Ectodermal cell (in vitro differentiated cells): ENCODE data around the gene DPY30.
A peak's percentile ranks its signal among the peaks of the same experiment; 100 is the strongest.

ENCODE experiments used
- H3K27ac ChIP-seq: 2 replicates; pipeline ENCODE4 v1.7.0; 2013; ENCODE audit warnings: mild to moderate bottlenecking, low read depth, low read length; ENCODE audit not compliant: insufficient read depth, poor library complexity, severe bottlenecking
- H3K27me3 ChIP-seq: 2 replicates; pipeline ENCODE4 v1.7.0; 2013; ENCODE audit warnings: mild to moderate bottlenecking, low read length; ENCODE audit not compliant: insufficient read depth, control insufficient read depth, poor library complexity, severe bottlenecking
- H3K36me3 ChIP-seq: one replicate; pipeline ENCODE4 v1.7.0; 2013; ENCODE audit warnings: low read length; ENCODE audit not compliant: control insufficient read depth, insufficient read depth
- H3K4me1 ChIP-seq: one replicate; pipeline ENCODE4 v1.7.0; 2013; ENCODE audit warnings: low read length; ENCODE audit not compliant: control insufficient read depth, insufficient read depth
- H3K4me3 ChIP-seq: 2 replicates; pipeline ENCODE4 v1.7.0; 2013; ENCODE audit warnings: low read depth, low read length, control low read depth; ENCODE audit not compliant: insufficient read depth
- H3K9me3 ChIP-seq: 2 replicates; pipeline ENCODE4 v1.7.0; 2013; ENCODE audit warnings: mild to moderate bottlenecking, low read length, moderate library complexity; ENCODE audit not compliant: control insufficient read depth
- WGBS, 2 experiments: methylation state at CpG; one replicate each; pipeline ENCODE4 v1.1.7; 2013; ENCODE audit warnings: missing lambda C conversion rate in 2 of 2; 5-methylcytosine and 5-hydroxymethylcytosine counted together

Gene DPY30

GRCh38 chr2:32009516-32010256, 29.9 kb downstream of the DPY30 start:
- Histone ChIP-seq H3K27me3 (no peaks in the 10 kb centered on the region), H3K36me3 (no peaks in the 10 kb centered on the region), H3K27ac (peak overlapping the region; percentile 55), H3K4me3 (peak overlapping the region; percentile 68), H3K9me3 (no peaks in the 10 kb centered on the region), H3K4me1 (peaks cover 6% of the 10 kb centered on the region)
- WGBS, 2 experiments: 0 to 1% methylated on average over 87 of the region's 91 CpGs

DNA sequence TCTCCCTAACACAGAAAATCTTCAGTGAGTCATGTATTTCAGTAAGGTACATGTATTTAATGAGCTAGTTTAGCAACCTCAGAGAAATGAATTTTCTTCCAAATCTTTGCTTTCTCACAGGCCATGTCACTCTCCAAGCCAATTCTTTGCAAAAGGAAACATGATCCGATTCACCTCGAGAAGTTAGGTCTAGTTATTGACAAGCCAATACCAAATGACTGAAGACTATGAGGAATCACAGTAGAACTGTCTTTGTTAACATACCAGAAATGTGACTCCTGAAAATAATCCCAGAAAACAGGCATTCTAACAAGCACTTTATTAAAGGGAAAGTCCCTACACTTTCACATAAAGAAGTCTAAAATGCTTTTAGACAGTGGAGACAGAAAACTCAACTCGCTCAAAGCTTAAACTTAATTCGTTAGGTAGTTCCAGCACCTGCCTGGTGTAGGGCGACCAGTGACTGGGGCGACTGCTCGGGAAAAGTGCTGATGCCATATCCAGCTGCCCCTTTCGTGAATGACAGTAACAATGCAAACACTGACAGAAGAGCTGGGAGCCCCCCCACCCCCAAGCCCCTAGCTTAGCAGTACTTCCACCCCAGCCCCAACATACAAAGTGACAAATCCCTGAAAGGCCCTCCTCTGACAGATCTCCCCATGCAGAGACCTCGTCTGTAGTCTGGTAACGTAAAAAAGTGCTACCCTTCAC, 30.6 kb downstream of the DPY30 start:
- no peaks in the 10 kb centered on the region for H3K36me3 ChIP-seq
- H3K27me3 ChIP-seq: no peaks in the 10 kb centered on the region
- 3% methylated on average over 10 of the region's 10 CpGs for WGBS, 2 experiments
- peak overlapping the region; percentile 68 for H3K4me3 ChIP-seq
- peaks cover 6% of the 10 kb centered on the region for H3K4me1 ChIP-seq
- no peaks in the 10 kb centered on the region for H3K9me3 ChIP-seq
- H3K27ac ChIP-seq: peak overlapping the region; percentile 3

DNA sequence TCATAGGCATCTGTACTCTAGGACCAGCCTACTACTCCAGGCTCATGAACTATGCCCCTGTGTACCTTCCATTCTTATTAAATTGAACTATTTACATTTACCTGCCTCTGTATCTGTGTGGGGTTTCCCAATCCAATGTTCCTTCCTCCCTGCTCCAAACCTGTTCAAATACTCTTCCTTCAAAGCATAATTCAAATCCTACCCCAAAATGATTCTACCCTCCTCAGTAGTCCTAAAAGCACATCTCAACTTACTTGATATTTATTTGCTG, 32.5 kb downstream of the DPY30 start:
- Histone ChIP-seq H3K9me3 (no peaks in the 10 kb centered on the region), H3K27me3 (no peaks in the 10 kb centered on the region), H3K36me3 (no peaks in the 10 kb centered on the region), H3K4me1 (peaks cover 6% of the 10 kb centered on the region), H3K4me3 (no peak overlapping the region), H3K27ac (no peak overlapping the region)

DNA sequence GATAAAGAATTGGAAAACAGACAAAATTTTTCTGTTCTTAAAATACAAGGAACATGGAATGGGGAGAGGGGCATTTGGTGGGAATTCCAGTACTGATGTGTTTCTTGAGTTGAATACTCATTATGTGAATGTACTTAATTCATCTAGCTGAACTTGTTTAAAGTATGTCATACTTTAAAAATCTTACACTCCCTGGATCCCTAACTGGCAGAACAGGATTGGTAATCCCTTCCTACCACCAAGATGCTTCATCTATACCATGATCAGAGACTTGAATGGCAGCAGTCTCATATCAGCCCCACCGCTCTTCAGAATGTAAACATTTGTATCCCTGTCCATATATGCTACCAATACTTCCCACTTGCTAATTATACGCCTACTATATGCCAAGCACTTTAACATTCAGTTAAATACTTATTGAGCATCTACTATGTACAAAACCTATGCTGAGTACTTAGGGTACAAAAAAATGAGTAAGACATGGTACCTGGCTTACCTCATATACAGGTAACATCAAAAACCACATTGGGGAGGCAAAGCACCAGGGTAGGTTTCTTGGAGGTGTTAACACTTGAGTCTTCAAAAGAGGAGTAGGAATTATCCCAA, 34.1 kb downstream of the DPY30 start:
- Histone ChIP-seq H3K27ac (no peak overlapping the region), H3K9me3 (no peaks in the 10 kb centered on the region), H3K4me1 (peaks cover 6% of the 10 kb centered on the region), H3K4me3 (no peak overlapping the region), H3K27me3 (no peaks in the 10 kb centered on the region), H3K36me3 (no peaks in the 10 kb centered on the region)
- WGBS, 2 experiments: 92 to 93% methylated on average over 2 of the region's 2 CpGs

- 91 to 94% methylated on average over 2 of the region's 2 CpGs for WGBS, 2 experiments
- no peaks in the 10 kb centered on the region for H3K36me3 ChIP-seq
- no peaks in the 10 kb centered on the region for H3K27me3 ChIP-seq
- H3K4me1 ChIP-seq: peaks cover 5% of the 10 kb centered on the region
- H3K4me3 ChIP-seq: no peak overlapping the region
- H3K27ac ChIP-seq: no peak overlapping the region
- no peaks in the 10 kb centered on the region for H3K9me3 ChIP-seq
Observed at GRCh38 chr2:32003791-32004190, 35.8 kb downstream of the DPY30 start.

DNA sequence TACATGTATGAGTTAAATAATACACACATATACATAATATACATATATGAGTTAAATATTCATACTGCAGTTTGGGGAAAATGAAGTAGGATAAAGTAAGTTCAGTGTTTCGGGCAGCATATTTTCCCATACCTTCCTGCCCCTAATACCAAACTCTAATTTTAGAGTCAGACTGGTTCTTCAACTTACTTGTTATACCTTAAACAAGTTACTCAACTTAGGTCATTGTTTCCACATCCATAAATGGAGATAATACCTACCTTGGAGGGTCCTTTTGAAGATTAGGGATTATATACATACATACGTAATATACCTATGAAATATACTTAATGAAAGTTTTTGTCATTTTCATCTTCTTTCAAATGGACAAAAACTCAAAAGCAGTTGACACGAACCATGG, 37.2 kb downstream of the DPY30 start:
- H3K4me3 ChIP-seq: no peak overlapping the region
- H3K27me3 ChIP-seq: no peaks in the 10 kb centered on the region
- no peaks in the 10 kb centered on the region for H3K9me3 ChIP-seq

GRCh38 chr2:31999438-31999837, 40.2 kb downstream of the DPY30 start:
- WGBS, 2 experiments: 92 to 95% methylated on average over 4 of the region's 4 CpGs

More for the DNA sequence above, 37.2 kb downstream of the DPY30 start:
- Histone ChIP-seq H3K4me1 (no peaks in the 10 kb centered on the region), H3K27ac (no peak overlapping the region), H3K36me3 (no peaks in the 10 kb centered on the region)
- WGBS, 2 experiments: 88 to 95% methylated on average over 1 to 2 of the region's 3 CpGs

GRCh38 chr2:31998731-31999383, 40.7 kb downstream of the DPY30 start:
- Histone ChIP-seq H3K27me3 (no peaks in the 10 kb centered on the region), H3K27ac (no peak overlapping the region), H3K4me1 (no peaks in the 10 kb centered on the region), H3K9me3 (no peaks in the 10 kb centered on the region), H3K4me3 (no peak overlapping the region), H3K36me3 (no peaks in the 10 kb centered on the region)
- WGBS, 2 experiments: 94 to 97% methylated on average over 4 of the region's 4 CpGs

More at GRCh38 chr2:31999438-31999837, 40.2 kb downstream of the DPY30 start:
- no peaks in the 10 kb centered on the region for H3K36me3 ChIP-seq
- H3K27me3 ChIP-seq: no peaks in the 10 kb centered on the region
- H3K27ac ChIP-seq: no peak overlapping the region
- no peak overlapping the region for H3K4me3 ChIP-seq
- no peaks in the 10 kb centered on the region for H3K9me3 ChIP-seq
- H3K4me1 ChIP-seq: no peaks in the 10 kb centered on the region

DNA sequence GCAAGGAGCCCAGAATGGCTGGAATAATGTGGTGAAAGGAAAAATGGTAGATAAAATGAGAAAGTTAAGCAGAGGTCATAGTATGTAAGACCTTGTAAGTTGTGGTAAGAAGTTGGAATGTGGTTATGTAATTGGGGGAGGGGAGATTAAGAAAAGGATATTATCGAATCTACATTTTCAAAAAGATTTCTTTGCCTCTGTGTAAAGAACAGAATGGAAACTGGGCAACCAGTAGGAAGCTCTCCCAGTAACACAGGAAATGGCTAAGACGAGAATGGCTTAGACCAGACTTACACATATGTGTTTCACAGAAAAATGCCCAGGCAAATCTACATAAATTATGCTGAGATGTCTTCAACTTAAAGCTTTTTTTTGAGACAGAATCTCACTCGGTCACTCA, 42.0 kb downstream of the DPY30 start:
- Histone ChIP-seq H3K27me3 (no peaks in the 10 kb centered on the region), H3K9me3 (no peaks in the 10 kb centered on the region), H3K4me3 (no peak overlapping the region), H3K27ac (no peak overlapping the region), H3K4me1 (no peaks in the 10 kb centered on the region), H3K36me3 (no peaks in the 10 kb centered on the region)
- WGBS, 2 experiments: 92% methylated on average over 3 of the region's 3 CpGs

DNA sequence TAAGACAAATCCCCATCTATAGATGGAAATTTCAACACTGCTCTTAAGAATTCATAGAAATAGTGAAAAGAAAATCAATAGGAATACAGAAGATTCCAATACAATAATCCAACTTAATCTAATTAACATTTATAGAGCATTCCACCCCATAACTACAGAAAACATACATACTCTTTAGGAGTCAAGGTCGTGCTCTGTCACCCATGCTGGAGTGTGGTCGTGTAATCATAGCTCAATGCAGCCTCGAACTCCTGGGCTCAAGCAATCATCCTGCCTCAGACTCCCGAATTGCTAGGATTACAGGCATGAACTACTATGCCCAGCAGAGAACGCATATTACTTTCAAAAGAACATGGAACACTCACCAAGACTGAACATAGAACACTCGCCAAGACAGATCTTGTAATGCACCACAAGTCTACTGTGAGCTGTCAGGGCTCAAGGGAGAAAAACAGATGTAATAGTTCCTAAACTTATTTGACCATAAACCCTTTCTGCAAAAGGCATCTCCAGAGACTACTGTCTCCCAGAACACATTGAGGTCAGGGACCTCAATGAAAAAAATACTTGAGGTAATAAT, 42.9 kb downstream of the DPY30 start:
- 93 to 94% methylated on average over 6 of the region's 6 CpGs for WGBS, 2 experiments
- Histone ChIP-seq H3K4me3 (no peak overlapping the region), H3K9me3 (no peaks in the 10 kb centered on the region), H3K36me3 (no peaks in the 10 kb centered on the region), H3K4me1 (no peaks in the 10 kb centered on the region), H3K27me3 (no peaks in the 10 kb centered on the region), H3K27ac (no peak overlapping the region)
